SIG-M5 (cell line): ENCODE data around the gene KDM5B.

ENCODE experiments used
- DNase-seq: peaks from one replicate; lab custom pipeline; 2025; lab: John Stamatoyannopoulos, UW

Gene KDM5B

DNA sequence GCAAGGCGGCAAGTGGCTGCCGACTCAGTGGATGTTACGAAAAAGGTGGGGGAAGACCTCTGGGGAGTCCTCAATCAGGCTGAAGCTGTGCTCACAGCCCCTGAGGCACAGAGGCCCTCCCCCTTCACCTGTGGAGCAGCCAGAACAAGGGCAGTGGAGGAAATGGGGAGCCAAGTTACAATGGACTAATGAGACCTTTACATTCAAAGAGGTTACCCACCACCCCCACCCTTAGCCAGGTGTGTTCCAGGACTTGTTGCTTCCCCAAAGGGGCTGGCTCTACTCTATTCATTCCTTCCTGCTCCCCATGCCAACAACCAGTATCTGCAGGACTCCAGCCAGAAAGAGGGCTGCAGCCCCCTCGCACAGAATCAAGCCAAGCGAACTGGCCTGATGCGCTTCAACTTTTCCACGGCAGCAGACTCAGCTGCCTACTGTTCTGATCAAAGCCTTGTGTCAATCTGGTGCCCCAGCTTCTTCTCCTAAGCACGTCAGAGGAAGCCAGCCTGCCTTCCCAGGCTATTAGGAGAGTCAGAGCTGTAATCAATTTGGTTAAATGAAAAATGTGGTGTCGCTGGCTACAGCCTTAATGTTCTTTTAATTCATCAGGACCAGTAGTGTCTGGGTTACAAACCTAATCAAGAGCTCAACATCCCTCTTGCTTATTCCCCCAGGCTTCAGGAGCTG lies 96.1 kb downstream of the KDM5B start:
- DNase-seq: no peak

DNA sequence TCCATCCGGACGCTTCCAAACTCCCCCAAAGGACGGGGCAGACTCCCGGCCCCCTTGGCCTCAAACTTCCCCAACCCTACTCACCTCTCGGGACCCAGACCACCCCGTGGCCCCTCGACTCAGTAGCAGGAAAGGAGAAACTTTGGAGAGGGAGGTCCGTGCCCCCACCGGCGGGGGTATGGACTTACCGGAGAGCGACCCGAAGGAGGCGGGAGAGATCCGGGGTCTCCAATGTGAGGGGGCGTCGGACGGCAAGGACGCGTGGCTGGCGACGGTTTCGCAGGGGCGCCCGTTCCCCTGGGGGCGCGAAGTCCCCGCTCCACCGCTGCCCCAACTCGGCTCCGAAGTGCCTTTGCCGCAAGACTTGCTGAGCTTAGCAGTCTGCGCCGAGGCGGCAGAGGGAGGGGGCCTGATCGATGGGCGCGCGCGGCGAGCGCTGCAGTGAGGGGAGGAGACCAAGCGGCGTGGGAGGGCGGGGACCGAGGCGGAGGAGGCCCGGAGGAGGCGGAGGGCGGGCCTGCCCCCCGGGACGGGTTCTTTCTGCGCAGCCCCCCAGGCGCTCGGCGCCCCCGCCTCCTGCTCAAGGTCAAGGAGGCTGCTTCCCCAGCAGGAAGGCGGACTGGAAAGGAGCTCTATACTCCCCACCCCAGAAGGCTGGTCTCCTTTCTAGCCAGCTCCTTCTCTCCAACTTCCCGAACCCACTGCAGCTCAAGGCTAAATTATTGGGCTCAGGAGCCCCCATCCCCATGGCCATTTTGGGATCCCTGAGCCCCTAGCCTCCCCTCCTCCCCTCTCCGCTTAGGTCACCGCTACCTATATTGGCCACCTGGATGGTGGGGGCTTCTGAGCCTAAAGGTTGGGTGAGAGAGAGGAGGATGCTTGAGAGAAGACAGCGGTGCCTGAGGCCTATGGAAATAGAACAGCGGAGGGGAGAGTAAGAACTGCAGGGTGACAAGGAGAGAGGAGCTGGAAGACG lies 97.9 kb downstream of the KDM5B start, which contains the start of gene SYT2:
TSS of gene SYT2 (minus strand) at position 385 of the 976 bp plus-strand sequence. CDS start 104,682 bp downstream, outside the sequence.
- DNase-seq: no peak

DNA sequence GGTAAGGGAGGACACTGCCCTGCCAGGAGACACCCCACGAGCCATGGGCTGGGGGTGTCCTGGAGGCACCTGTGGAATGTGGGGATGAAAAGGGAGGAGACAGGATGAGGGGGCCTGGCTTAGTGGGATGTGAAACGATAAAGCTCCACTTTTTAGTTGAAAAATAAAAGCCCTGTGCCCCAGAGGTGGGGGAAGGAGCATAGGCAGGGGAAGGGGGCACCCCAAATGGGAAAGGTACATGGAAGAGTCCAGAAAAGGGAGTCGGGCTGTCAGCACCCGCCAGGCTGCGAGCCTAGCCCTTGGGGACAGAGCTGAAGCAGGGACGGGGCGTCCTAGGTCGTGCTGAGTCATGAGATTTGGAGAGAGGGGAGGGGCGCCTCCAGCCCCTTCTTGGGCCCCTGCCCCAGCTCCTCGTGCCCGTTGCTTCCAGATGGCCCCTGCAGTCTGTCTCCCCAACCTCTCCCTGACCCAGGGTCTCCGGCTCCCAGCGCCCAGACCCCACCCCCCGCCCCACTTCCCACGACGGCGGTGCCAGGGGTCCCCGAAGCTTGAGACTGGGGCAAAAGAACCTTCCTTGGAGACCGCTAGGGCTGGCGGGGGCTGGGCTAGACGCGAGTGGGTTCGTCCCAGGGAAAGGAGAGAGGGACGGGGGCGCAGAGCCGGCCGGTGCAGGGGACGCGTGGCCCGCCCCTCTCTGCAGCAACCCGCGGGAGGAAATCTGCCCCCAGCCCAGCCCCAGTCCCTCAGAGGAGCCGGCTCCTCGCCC lies 98.8 kb downstream of the KDM5B start:
- DNase-seq: no peak

DNA sequence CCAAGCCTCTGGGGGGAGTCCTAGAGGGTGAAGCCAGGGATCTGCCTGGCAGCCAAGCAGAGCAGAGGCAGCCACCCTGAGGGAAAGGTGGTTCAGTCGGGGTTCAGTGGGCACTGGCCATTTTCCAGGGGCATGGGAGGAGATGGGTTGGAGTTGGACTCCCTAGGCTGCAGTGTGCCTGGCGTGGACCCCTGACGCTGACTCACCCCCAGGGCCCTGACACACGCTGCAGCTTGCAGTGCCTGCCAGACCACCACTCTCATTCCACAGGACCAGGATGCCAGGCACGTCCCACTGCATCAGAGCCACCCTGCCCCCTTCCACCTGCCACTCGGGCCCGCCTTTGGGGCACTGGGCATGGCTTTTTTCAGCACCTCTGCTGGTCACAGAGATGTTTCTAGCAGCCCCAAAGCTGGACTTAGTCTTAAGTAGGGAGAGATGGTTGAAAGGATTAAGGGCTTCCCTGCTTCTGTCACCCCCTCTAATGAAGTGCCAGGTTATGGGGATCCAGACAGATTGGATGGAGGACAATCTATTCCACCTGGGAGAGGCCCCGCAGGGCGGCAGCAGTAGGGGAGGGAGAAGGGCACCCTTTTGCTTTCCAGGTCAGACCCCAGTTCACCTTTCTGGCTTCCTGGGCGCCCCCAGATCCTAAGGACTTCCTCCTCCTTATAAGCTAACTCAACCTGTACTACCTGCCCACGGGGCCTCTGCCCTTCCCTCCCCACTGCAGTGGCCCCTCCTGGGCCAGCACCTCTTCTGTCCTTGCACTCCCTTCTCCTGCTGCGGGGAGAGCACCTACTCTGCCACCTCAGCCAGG lies 99.6 kb downstream of the KDM5B start:
- DNase-seq: no peak

DNA sequence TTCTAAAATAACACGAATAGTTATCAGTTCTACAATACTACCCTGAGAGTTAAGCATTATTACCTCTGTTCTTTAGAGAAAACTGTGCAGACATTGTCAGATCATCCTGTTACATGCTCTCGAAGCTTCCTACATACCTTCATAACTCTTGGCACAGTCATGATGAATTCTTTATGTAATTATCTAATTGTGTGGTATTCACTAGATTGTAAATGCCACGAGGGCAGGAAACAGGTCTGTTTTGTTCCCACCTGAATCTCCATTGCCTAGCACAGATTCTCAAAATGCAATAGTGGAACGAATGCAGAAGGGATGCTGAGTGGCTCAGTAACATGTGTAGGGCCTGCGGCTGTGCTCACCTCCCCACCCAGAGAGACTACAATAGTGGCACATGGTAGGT lies 101.4 kb downstream of the KDM5B start:
- DNase-seq: no peak

DNA sequence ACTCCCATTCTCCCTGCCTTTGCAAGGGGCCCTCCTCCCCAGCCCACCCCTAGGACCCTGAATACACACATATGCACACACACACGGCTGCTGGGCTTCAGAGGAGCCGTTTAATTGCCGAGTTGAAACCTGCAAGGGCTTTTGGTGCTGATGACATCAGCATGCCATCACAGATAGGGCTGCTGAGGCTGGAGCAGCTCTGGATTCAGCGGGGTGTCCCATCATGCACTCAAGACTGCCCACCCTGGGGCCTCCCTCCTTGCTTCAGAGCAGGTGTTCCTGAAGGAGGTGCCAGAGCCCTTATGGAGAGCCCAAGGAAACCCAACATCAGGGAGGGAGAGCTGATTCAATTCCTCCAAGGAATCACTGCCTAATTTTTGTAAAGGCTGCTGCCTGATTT lies 103.6 kb downstream of the KDM5B start:
- no peak for DNase-seq

DNA sequence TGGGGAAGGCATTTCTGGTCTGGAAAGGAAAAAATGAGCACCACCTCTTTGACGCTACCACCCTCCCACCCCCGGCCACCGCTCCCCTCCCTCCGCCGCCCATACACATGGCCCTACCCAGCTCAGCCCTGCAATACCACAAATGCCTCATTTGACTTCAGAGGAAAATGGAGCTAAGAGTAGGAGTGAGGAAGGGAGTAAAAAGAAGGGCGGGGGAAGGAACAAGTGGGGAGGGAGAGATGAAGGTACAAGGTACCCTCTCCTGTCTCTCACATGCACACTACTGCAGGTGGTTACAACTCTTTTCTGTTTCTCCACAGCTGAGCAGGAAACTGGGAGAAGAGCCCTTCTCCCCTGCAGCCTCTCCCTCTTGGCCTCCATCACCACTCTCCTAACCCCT lies 105.0 kb downstream of the KDM5B start:
- no peak for DNase-seq

DNA sequence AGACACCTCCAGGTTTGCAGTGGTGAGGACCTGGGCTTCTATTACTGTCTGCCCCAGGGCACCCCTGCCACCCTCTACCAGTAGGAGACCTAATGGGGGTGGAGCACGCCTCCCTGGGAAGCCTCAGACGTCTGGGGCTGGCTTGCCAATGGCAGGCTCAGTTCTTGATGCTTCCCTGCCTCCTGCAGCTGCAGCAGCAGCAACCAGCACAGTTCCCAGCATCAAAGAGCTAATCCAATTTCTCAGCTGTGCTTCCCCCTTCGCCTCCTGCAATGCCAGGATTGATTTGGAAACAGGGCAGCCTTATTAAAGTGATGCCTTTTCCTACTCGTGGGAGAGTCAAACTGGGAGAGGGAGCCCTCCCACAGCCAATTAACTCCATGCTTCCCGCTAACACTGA lies 106.1 kb downstream of the KDM5B start:
- no peak for DNase-seq

DNA sequence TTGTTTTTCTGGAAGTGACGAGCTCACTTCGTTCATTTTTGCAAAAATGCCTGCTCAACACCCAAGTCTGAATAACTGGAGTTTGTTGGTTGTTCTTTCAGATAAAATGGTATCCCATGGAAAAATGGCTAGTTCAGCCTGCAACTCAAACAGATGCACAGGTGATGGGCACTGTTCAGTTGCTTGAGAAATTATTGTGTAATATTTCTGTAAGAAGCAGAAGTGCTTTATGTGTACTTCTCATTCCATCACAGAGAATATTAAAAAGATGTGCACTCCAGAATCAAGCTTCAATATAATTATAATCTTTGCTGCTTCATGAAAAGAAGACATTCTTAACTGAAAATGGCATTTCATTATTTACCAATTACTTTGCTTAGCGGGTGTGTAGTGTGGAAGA lies 107.0 kb downstream of the KDM5B start:
- no peak for DNase-seq

DNA sequence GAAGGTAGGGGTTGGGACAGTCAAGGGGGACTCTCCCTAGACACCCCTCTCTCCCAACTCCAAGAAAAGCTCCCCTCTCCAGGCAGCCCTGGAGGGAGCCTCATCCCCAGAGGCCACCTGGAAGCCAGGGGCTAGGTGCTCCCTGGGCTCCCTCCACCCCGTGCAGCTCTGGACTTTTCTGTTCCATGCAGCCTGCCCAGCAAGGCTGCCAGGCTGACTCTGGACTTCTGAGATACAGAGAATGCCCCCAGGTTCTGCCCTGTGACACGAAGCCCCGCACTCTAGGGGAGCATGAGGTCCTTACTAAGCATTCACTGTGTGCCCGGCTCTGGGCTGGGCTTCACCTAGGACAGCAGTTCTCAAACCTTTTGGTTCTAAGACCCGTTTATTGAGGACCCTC lies 108.2 kb downstream of the KDM5B start:
- no peak for DNase-seq

DNA sequence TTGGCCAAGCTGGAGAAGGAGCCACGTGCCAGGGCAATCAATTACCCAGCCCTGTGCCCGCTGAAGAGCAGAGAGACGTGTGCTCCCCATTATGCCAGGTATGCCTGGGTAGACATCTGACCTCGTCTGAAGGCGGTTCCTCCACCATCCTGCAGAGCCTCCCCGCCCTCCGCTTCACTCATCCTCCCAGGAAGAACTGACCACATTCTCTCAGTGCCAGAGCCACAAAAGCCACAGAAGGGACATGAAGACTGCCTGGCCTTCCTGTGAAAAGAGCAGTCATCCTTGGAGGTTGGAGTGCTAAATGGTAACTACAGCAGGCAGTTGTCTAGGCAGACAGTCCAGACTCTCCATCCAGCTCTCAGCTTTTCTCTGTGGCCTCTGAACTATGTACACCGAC lies 109.9 kb downstream of the KDM5B start:
- no peak for DNase-seq

DNA sequence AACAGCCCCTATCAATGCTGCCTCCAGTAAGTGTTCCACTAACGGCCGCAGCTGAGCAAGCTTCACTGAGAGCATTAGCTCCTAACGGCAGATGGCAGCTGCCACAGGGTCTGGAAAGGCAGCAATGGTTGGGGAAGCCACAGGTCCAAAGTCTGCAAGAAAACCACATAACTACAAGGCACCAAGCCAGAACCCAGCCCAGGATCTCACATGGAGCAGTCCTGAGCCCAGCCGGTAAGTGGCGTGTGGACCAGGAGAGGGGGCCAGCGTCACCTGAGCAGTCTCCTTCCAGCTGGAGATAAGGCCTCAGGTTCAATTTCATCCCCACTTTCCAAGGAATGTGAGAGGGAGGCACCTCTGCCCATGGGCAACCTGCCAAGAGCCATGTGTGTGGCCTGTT lies 111.2 kb downstream of the KDM5B start:
- no peak for DNase-seq

DNA sequence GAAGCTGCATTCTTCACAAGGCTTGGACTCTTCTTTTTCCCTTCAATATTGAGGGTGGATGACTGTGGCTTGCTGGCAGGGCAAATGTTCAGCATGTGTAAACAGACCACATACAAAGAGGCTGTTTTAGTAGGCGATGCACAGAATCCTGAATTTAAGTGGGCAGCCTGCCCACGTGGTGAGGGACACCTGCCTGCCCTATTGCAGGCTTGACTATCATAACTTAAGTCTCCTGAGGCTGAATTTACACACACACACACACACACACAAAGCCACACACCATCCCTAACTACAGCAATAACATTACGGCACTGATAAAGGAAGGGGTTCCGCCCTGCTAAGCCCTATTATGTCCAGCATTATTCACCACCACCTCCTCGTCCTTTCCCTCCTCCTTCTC lies 113.9 kb downstream of the KDM5B start:
- no peak for DNase-seq

DNA sequence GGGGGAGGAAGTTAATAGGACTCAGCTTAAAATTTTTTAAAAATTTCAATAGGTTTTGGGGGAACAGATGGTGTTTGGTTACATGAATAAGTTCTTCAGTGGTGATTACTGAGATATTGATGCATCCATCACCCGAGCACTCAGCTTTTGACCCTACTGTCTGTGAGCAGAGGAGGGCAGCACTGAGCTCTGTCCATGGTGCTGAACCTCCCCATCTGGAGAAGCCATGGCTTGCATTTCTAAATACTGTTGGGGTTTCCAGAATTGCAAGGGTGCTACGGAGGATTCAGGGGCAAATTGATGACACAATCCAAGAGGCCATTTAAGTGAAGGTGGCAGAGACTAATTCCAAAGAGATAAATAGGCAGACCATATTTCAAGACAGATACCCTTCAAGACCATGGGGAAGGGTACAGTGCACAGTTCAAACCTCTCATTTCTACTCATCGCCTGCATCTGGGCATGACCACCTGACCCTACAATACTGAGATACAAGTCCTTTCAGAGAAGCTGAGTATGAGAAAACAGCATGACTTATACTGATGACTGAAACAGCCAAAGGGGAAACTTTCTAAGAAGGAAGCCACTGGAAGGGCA lies 115.2 kb downstream of the KDM5B start:
- DNase-seq: no peak

DNA sequence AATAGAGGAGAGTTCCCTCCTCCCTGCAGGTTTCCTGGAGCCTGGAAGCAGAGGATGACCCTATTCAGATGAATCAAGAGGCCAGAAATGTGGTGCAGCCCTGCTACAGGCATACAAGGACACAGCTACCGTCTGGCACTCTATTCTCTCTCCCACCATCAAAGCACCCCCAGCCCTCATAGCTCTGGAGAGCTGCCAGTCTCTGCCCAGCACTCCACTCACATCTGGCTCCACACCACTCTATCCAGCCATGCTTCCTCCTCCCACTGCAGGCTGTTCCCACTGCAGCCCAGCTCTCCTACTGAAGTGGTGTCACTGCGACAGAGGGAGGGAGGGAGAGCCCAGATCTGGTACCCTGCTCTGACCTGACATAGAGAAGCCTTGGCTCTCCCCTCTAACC lies 116.4 kb downstream of the KDM5B start:
- DNase-seq: no peak

DNA sequence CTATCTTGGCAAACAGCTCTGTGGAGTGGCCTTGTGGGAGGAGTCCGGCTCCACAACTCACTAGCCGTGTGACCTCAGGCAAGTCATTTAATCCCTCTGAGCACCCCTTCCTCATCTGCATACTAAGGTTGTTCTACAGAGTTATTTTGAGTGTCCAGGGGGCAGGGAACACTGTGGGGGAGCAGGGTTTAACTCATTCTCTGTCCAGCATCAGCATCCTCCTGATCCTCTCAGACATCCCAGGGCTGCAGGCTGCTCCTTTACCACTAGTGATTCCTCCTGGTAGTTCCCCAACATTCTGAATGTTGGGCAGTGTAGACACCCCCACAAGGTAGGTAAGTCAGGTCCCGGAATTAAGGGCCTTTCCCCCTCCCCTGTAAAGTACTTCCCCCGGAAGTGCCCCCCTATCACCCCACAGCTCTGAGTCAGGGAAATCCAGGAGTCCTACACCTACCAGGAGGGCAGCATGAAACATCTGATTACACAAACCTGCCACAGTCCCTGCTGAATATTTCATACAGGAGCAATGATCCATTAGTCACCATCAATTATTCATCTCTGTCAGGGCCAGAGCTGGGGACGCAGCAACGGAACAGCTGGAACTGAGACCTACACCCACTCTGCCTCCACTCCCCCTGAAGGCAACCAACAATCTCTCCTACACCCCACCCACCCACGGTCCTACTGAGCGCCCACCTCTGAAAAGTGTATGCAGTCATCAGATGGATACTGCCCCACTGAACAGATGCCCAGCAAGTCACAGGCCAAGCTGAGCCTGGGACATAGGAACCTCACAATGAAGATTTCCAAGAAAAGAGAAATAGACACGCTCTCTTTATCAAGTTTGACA lies 118.5 kb downstream of the KDM5B start:
- DNase-seq: no peak

DNA sequence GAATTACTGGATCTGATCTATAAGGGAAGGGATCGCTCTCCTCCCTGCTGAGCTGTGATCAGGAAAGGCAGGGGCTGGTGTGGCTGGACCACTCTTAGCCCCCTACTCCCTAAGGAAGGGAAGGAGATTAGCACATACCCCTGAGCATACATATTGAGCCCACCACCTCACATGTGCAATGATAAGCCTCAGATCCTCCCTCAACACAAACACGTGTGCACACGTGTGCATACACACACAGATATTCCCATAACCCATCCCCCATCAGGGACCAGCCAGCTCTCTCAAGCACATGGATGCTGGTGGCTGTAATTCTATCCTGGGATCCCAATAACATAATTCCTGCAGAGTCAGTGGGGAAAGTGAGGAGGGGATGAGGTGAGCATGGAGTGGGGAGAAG lies 119.1 kb downstream of the KDM5B start:
- no peak for DNase-seq

DNA sequence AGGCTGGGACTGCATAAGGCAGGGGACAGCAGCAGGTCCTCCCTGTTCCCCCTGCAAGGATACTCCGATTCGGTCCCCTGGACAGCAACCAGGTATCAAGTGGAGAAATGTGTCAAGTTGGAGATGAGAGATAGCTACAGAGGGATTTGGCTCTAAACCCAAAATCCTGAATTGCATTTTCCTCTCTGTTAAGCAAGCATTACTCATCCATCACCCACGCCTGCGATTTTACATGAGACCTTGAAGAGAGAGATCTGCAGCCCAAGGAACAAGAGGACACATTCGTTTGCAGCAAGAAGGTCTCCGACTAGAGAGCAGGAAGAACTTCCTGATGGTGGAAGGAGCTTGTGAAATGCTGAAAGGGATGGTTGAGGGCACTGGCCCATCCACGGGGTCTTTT lies 119.8 kb downstream of the KDM5B start:
- no peak for DNase-seq

DNA sequence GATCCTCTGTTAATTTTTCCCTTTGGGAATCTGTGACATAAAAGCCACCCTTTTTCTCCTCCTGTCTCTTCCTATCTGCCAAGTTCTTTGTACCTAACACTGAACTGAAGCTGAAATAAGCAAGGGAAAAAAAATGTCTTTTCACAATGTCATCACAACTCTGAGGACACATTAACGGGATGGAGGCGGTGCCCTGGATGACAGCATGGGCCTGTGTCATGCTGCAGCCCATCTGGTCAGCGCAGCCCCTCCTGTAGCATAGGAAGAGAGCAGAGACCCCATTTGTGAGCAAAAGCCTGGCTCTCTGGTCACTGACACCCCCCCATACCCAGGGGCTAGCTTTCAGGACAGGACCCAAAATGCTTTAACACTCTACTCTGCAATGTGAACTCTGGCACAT lies 120.4 kb downstream of the KDM5B start:
- no peak for DNase-seq

DNA sequence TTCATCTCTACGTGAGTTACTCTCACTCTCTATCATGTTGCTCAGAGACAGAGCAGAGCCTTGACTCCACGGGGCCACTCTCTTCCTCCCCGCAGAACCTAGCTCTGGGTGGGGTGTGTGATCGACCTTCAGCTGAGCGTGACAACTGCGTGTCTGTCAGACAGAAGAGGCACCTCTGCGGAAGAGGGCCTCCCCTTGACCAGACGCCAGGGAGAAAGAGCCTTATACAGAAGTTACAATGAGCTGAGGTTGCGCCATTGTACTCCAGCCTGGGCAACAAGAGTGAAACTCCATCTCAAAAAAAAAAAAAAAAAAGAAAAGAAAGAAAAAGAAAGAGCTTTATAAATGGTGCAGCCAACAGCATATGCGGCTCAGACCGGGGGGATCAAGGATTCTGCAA lies 120.9 kb downstream of the KDM5B start:
- DNase-seq: no peak
